GM23338 (cell line): Measurements from ENCODE around the gene KRT74. TPM values are rescaled to one million over a fixed set of nuclear protein-coding genes. Genes with fewer than 3 reads are reported as not detected.

Experiments
- ATAC-seq: fragments of 200-7000 bp; cut with Tn5 transposase; 3 replicates; pipeline ENCODE4 v1.9.1; 2020
- DNase-seq: peaks from one replicate; pipeline ENCODE4 v3.0.0-alpha.2; 2015; ENCODE audit warnings: low spot score
- H2AFZ ChIP-seq: fragments of 200-600 bp; sonication (generic); 2 replicates; pipeline ENCODE4 v1.8.0; 2016; ENCODE audit warnings: antibody characterized with exemption, mild to moderate bottlenecking, moderate library complexity
- H3F3A ChIP-seq: fragments of 200-600 bp; sonication (generic); replicated peaks from 2 replicates; pipeline ENCODE4 v1.8.0; 2017; ENCODE audit warnings: antibody characterized with exemption, mixed run types, low read depth
- H3K27ac ChIP-seq: fragments of 200-600 bp; sonication (generic); 2 replicates; pipeline ENCODE4 v1.6.1; 2016; ENCODE audit warnings: low read depth
- H3K27me3 ChIP-seq: fragments of 200-600 bp; sonication (generic); 2 replicates; pipeline ENCODE4 v1.8.0; 2016; ENCODE audit warnings: mild to moderate bottlenecking, mixed run types, moderate library complexity; ENCODE audit not compliant: insufficient read depth
- H3K36me3 ChIP-seq: fragments of 200-600 bp; sonication (generic); 2 replicates; pipeline ENCODE4 v1.8.0; 2016; ENCODE audit warnings: mild to moderate bottlenecking; ENCODE audit not compliant: insufficient read depth
- H3K4me1 ChIP-seq: fragments of 200-600 bp; sonication (generic); 2 replicates; pipeline ENCODE4 v1.8.0; 2016; ENCODE audit warnings: mild to moderate bottlenecking, moderate library complexity; ENCODE audit not compliant: insufficient read depth
- H3K4me2 ChIP-seq: fragments of 200-600 bp; sonication (generic); 2 replicates; pipeline ENCODE4 v1.7.1; 2017; ENCODE audit warnings: mixed run types
- H3K4me3 ChIP-seq: fragments of 200-600 bp; sonication (generic); 2 replicates; pipeline ENCODE4 v1.6.1; 2016; ENCODE audit warnings: mixed run types
- H3K79me2 ChIP-seq: fragments of 200-600 bp; sonication (generic); replicated peaks from 2 replicates; pipeline ENCODE4 v1.8.0; 2017; ENCODE audit warnings: mild to moderate bottlenecking; ENCODE audit not compliant: insufficient read depth
- H3K9me2 ChIP-seq: fragments of 200-600 bp; sonication (generic); 2 replicates; pipeline ENCODE4 v1.8.0; 2017; ENCODE audit not compliant: insufficient read depth
- H4K20me1 ChIP-seq: fragments of 200-600 bp; sonication (generic); replicated peaks from 2 replicates; pipeline ENCODE4 v1.8.0; 2017; ENCODE audit warnings: mild to moderate bottlenecking; ENCODE audit not compliant: insufficient read depth
- H3K27ac Mint-ChIP-seq: 2 replicates; pipeline ENCODE4 v1.8.0; 2020; ENCODE audit warnings: inconsistent platforms, mild to moderate bottlenecking, moderate library complexity, mixed read lengths
- H3K27me3 Mint-ChIP-seq: 3 replicates; pipeline ENCODE4 v1.8.0; 2022; ENCODE audit warnings: low read depth, mild to moderate bottlenecking, moderate library complexity, mixed read lengths, inconsistent platforms; ENCODE audit not compliant: insufficient read depth, poor library complexity
- H3K36me3 Mint-ChIP-seq: 3 replicates; pipeline ENCODE4 v1.8.0; 2021; ENCODE audit warnings: low read depth, mild to moderate bottlenecking, inconsistent platforms, moderate library complexity, mixed read lengths
- H3K4me1 Mint-ChIP-seq: 3 replicates; pipeline ENCODE4 v1.8.0; 2020; ENCODE audit warnings: mild to moderate bottlenecking, inconsistent platforms, mixed read lengths
- H3K4me3 Mint-ChIP-seq: 3 replicates; pipeline ENCODE4 v1.8.0; 2021; ENCODE audit warnings: moderate library complexity, mild to moderate bottlenecking, inconsistent platforms, mixed read lengths
- H3K9me3 Mint-ChIP-seq: 3 replicates; pipeline ENCODE4 v1.8.0; 2020; ENCODE audit warnings: moderate library complexity, mild to moderate bottlenecking, inconsistent platforms, mixed read lengths
- CREB1 ChIP-seq: fragments of 250-450 bp; sonication (Bioruptor Pico); IDR thresholded peaks from 2 replicates; pipeline ENCODE4 v1.5.0; 2020; ENCODE audit warnings: low read depth, mild to moderate bottlenecking, moderate library complexity
- CTCF ChIP-seq, 2 experiments: fragments of 200-600 bp in 1 of 2; sonication (generic) in 1 of 2; conservative IDR thresholded peaks; 2 replicates each; pipeline versions ENCODE4 v1.5.1 to v1.6.1; 2016 to 2017; ENCODE audit warnings: antibody characterized with exemption in 2 of 2, low read depth in 2 of 2, mild to moderate bottlenecking in 2 of 2, moderate library complexity in 1 of 2
- ETS1 ChIP-seq: IDR thresholded peaks from 2 replicates; pipeline ENCODE4 v1.6.1; 2016; ENCODE audit warnings: antibody characterized with exemption
- EZH2 ChIP-seq: fragments of 200-600 bp; sonication (generic); IDR thresholded peaks from one replicate; pipeline ENCODE4 v1.8.0; 2017; ENCODE audit warnings: antibody characterized with exemption, mild to moderate bottlenecking, low read depth; ENCODE audit not compliant: unreplicated experiment
- EZH2phosphoT487 ChIP-seq: fragments of 200-600 bp; sonication (generic); IDR thresholded peaks from one replicate; pipeline ENCODE4 v1.8.1; 2018; ENCODE audit warnings: antibody characterized with exemption; ENCODE audit not compliant: unreplicated experiment
- JUNB ChIP-seq: IDR thresholded peaks from one replicate; pipeline ENCODE4 v1.6.1; 2016; ENCODE audit warnings: antibody characterized with exemption; ENCODE audit not compliant: unreplicated experiment
- NANOG ChIP-seq: IDR thresholded peaks from 2 replicates; pipeline ENCODE4 v1.6.1; 2016; ENCODE audit warnings: antibody characterized with exemption, borderline replicate concordance
- STAT1 ChIP-seq: IDR thresholded peaks from one replicate; pipeline ENCODE4 v1.6.1; 2016; ENCODE audit warnings: antibody characterized with exemption; ENCODE audit not compliant: unreplicated experiment
- ZNF114 ChIP-seq: fragments of 250-450 bp; sonication (Bioruptor Pico); IDR thresholded peaks from 2 replicates; pipeline ENCODE4 v1.5.0; 2020; ENCODE audit warnings: mild to moderate bottlenecking, moderate library complexity
- ZNF331 ChIP-seq: fragments of 250-450 bp; sonication (Bioruptor Pico); IDR thresholded peaks from 2 replicates; pipeline ENCODE4 v1.5.0; 2020; ENCODE audit warnings: low read depth, mild to moderate bottlenecking, moderate library complexity
- ZNF462 ChIP-seq: fragments of 250-450 bp; sonication (Bioruptor Pico); IDR thresholded peaks from 2 replicates; pipeline ENCODE4 v1.5.0; 2020; ENCODE audit warnings: mild to moderate bottlenecking, moderate library complexity
- polyA plus RNA-seq: library from polyadenylated mRNA; unstranded; fragments of >200 nt; fragmentation: Nextera tagmentation; extraction: Ambion mirVana; gene quantifications from 2 replicates; pipeline ENCODE4 v1.2.1, GENCODE V29; 2016
- total RNA-seq: library from RNA; depleted of rRNA; stranded (reverse); fragments of >200 nt; shearing (Covaris generic); gene quantifications from 2 replicates; pipeline ENCODE4 v1.2.3, GENCODE V29; 2014

KRT74 gene
- total and polyA plus RNA-seq, 2 experiments from 2014 or later = not detected

- no peaks in the 10 kb centered on the region for H3F3A ChIP-seq
- H3K9me3 Mint-ChIP-seq = no peaks in the 10 kb centered on the region
- H3K9me2 ChIP-seq = 0 out of 2 replicates have a peak, but pooled peaks cover 3% of the 10 kb centered on the region
- ATAC-seq = no peak
- DNase-seq = no peak
- H2AFZ ChIP-seq = no peak overlapping the region
- TF ChIP-seq ZNF331 (no peak), ZNF462 (CRISPR knock-in tag) (no peak), JUNB (no peak), CTCF (conservative IDR thresholded peaks at IDR 0.05; ENCODE audit: low read depth in 2 of 2) (no peak), NANOG (no peak), STAT1 (no peak), EZH2phosphoT487 (no peak), CREB1 (CRISPR knock-in tag) (no peak), EZH2 (no peak), ETS1 (no peak), ZNF114 (no peak)
- H4K20me1 ChIP-seq = no peaks in the 10 kb centered on the region
- no peak overlapping the region for H3K27ac Mint-ChIP-seq
- H3K79me2 ChIP-seq = no peaks in the 10 kb centered on the region
- H3K27ac ChIP-seq = no peak overlapping the region
- no peak overlapping the region for H3K4me3 Mint-ChIP-seq
- H3K36me3 Mint-ChIP-seq = no peaks in the 10 kb centered on the region
- H3K4me1 Mint-ChIP-seq = no peaks in the 10 kb centered on the region; the same call in 2 of the 3 replicates
- H3K4me2 ChIP-seq = no peak overlapping the region
- H3K4me3 ChIP-seq = no peak overlapping the region
- no peaks in the 10 kb centered on the region for H3K4me1 ChIP-seq
- H3K27me3 ChIP-seq = no peaks in the 10 kb centered on the region
- H3K36me3 ChIP-seq = no peaks in the 10 kb centered on the region
- H3K27me3 Mint-ChIP-seq = peaks cover 20% of the 10 kb centered on the region
Measured at GRCh38 chr12:52559979-52560378, 13.7 kb downstream of the KRT74 start.
